ENCODE measurements around the gene EPHB4.

EPHB4 gene

GRCh38 chr7:100854146-100854895 lies 27.0 kb upstream of the EPHB4 start:
- no peak for DNase-seq (ENCODE audit: low read depth)

- DNase-seq (ENCODE audit: low read depth), result no peak
Measured at GRCh38 chr7:100852048-100852872, 24.9 kb upstream of the EPHB4 start, which contains the start of gene SLC12A9. SLC12A9 (plus strand) TSS chr7:100852713; CDS start chr7:100854198, 1,485 bp downstream.

GRCh38 chr7:100847360-100847759 lies 20.0 kb upstream of the EPHB4 start:
- DNase-seq (ENCODE audit: low read depth), result no peak

- DNase-seq (ENCODE audit: low read depth), result no peak
Measured at GRCh38 chr7:100840470-100841100, 13.3 kb upstream of the EPHB4 start.

- no peak for DNase-seq (ENCODE audit: low read depth)
Measured at GRCh38 chr7:100839361-100839760, 12.0 kb upstream of the EPHB4 start.

GRCh38 chr7:100837099-100837836 lies 9.9 kb upstream of the EPHB4 start:
- DNase-seq (ENCODE audit: low read depth), result no peak

GRCh38 chr7:100836812-100837098 lies 9.4 kb upstream of the EPHB4 start:
- no peak for DNase-seq (ENCODE audit: low read depth)

- no peak for DNase-seq (ENCODE audit: low read depth)
Measured at GRCh38 chr7:100835903-100836811, 8.8 kb upstream of the EPHB4 start.

- no peak for DNase-seq (ENCODE audit: low read depth)
Measured at GRCh38 chr7:100832281-100832633, 4.9 kb upstream of the EPHB4 start.

- DNase-seq (ENCODE audit: low read depth), result no peak
Measured at GRCh38 chr7:100830396-100830795, 3.1 kb upstream of the EPHB4 start.

GRCh38 chr7:100829150-100829716 lies 1.9 kb upstream of the EPHB4 start:
- no peak for DNase-seq (ENCODE audit: low read depth)

- DNase-seq (ENCODE audit: low read depth), result no peak
Measured at GRCh38 chr7:100826514-100827329, 601 bp downstream of the EPHB4 start.

- no peak for DNase-seq (ENCODE audit: low read depth)
Measured at GRCh38 chr7:100825751-100826513, 1.4 kb downstream of the EPHB4 start.

- DNase-seq (ENCODE audit: low read depth), result no peak
Measured at GRCh38 chr7:100825215-100825671, 2.1 kb downstream of the EPHB4 start.

GRCh38 chr7:100824499-100825214 lies 2.7 kb downstream of the EPHB4 start:
- DNase-seq (ENCODE audit: low read depth), result no peak

GRCh38 chr7:100823534-100823933 lies 3.8 kb downstream of the EPHB4 start:
- DNase-seq (ENCODE audit: low read depth), result no peak

- no peak for DNase-seq (ENCODE audit: low read depth)
Measured at GRCh38 chr7:100823140-100823525, 4.2 kb downstream of the EPHB4 start.

Measured in CMK (cell line).